Superior temporal gyrus (tissue), 1 donor: ENCODE data around the gene IRF5.
"Not testable (repeated sequence)": the region's sequence is repeated elsewhere in the genome, so short reads cannot be mapped to it uniquely, and the experiment has no call there.

ENCODE experiments used
- DNase-seq: peaks from one replicate; pipeline ENCODE4 v3.0.0-alpha.2; 2016; ENCODE audit errors: extremely low spot score

IRF5 gene

GRCh38 chr7:128938544-128939074 is 882 bp downstream of the IRF5 start:
- no peak for DNase-seq

GRCh38 chr7:128939075-128939860 is 1.5 kb downstream of the IRF5 start:
- DNase-seq = no peak

GRCh38 chr7:128939861-128940410 is 2.2 kb downstream of the IRF5 start:
- no peak for DNase-seq

GRCh38 chr7:128940494-128941322 is 3.0 kb downstream of the IRF5 start:
- DNase-seq = no peak

GRCh38 chr7:128941323-128941890 is 3.7 kb downstream of the IRF5 start:
- DNase-seq = no peak

GRCh38 chr7:128941946-128942526 is 4.3 kb downstream of the IRF5 start:
- no peak for DNase-seq

- DNase-seq = not testable (repeated sequence)
Measured at GRCh38 chr7:128943251-128943650, 5.5 kb downstream of the IRF5 start.

GRCh38 chr7:128944487-128945236 is 6.9 kb downstream of the IRF5 start:
- no peak for DNase-seq

GRCh38 chr7:128945668-128946366 is 8.1 kb downstream of the IRF5 start:
- DNase-seq = no peak

GRCh38 chr7:128946936-128947830 is 9.5 kb downstream of the IRF5 start:
- no peak for DNase-seq

- DNase-seq = no peak
Measured at GRCh38 chr7:128947854-128948253, 10.1 kb downstream of the IRF5 start.

GRCh38 chr7:128948312-128948973 is 10.7 kb downstream of the IRF5 start:
- DNase-seq = no peak

- DNase-seq = no peak
Measured at GRCh38 chr7:128948976-128949760, 11.4 kb downstream of the IRF5 start.

GRCh38 chr7:128951296-128951695 is 13.6 kb downstream of the IRF5 start:
- DNase-seq = no peak

- no peak for DNase-seq
Measured at GRCh38 chr7:128954150-128954549, 16.4 kb downstream of the IRF5 start.

- no peak for DNase-seq
Measured at GRCh38 chr7:128954830-128955802, 17.4 kb downstream of the IRF5 start.

- DNase-seq = no peak
Measured at GRCh38 chr7:128955981-128956380, 18.3 kb downstream of the IRF5 start.
